Right atrium auricular region (tissue), 2 donors: ENCODE data around the gene TMEM187. TPM values are rescaled to one million over a fixed set of nuclear protein-coding genes. Genes with fewer than 3 reads are reported as not detected.
A peak's percentile ranks its signal among the peaks of the same experiment; 100 is the strongest.

Source experiments
- DNase-seq: peaks from one replicate; pipeline ENCODE4 v3.0.0-alpha.2; 2019; ENCODE audit warnings: low spot score
- H3K27ac ChIP-seq, 2 donors: fragments of 200-600 bp; sonication (generic); 1 replicate in 1 of 2; 2 replicates in 1 of 2; pipeline ENCODE4 v1.5.1; 2016 to 2019
- H3K27me3 ChIP-seq, 2 donors: fragments of 200-600 bp; sonication (generic); one replicate each; pipeline versions ENCODE4 v1.5.1 to v1.6.0; 2017 to 2019
- H3K36me3 ChIP-seq: fragments of 200-600 bp; sonication (generic); one replicate; pipeline ENCODE4 v1.5.1; 2016
- H3K4me1 ChIP-seq, 2 donors: fragments of 200-600 bp; sonication (generic); one replicate each; pipeline versions ENCODE4 v1.5.1 to v1.6.0; 2017 to 2019
- H3K4me3 ChIP-seq, 2 donors: fragments of 200-600 bp; sonication (generic); 1 replicate in 1 of 2; 2 replicates in 1 of 2; pipeline ENCODE4 v1.5.1; 2017 to 2019; ENCODE audit warnings: mild to moderate bottlenecking in 1 of 2, moderate library complexity in 1 of 2
- H3K9me3 ChIP-seq, 2 donors: fragments of 200-600 bp; sonication (generic); one replicate each; pipeline ENCODE4 v1.5.1; 2019
- total RNA-seq, 2 donors: library from RNA; depleted of rRNA; stranded (reverse); fragments of >200 nt; gene quantifications; one replicate each; pipeline ENCODE4 v1.1.0, GENCODE V29; 2016
- TF ChIP-seq, protein P1 (sequence below), 2 donors: fragments of 200-600 bp; sonication (generic); IDR thresholded peaks; one replicate each; pipeline ENCODE4 v1.5.1; 2019; ENCODE audit warnings: antibody characterized with exemption in 2 of 2

TMEM187 gene
- total RNA-seq, 2 donors from 2014 or later, result 4.7 to 6.4 TPM

DNA sequence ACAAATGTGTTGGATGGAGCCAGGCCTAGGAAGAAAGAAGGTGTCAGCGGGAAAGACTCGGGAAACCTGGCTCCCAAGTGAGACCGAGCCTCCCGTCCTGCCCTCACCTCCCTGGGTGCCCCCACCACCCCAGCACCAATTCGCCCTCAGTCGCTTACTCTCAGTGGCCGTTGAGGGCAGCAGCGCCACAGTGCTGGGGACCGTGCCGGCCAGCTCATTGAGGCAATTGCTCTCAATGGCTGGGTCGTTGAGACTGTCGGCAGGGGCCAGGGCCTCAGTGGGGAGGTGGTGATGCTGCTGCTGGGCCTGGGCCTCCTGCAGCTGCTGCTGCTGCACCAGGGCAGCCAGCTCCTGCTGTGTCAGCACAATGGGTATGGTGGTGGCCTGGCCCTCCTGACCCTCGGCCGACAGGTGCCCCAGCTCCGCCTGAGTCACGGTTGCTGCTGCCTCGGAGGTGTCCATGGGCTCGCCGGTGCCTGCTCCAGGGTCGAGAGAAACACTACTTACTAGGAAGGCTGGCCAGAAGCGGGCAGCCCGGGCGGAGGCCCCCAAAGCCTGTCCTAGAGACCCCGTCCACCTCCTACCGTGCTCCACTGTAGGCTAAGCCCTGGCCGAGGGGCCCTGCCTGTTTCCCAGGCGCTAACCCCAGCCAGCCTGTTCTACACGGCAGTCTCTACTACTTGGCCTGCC lies 20.7 kb upstream of the TMEM187 start:
- Histone ChIP-seq H3K4me3 (no peak overlapping the region), H3K27me3 (no peaks in the 10 kb centered on the region), H3K36me3 (peaks cover 72% of the 10 kb centered on the region), H3K9me3 (no peaks in the 10 kb centered on the region), H3K27ac (no peak overlapping the region), H3K4me1 (peaks cover 0 to 11% of the 10 kb centered on the region in 2 donors)
- TF ChIP-seq, protein P1, sequence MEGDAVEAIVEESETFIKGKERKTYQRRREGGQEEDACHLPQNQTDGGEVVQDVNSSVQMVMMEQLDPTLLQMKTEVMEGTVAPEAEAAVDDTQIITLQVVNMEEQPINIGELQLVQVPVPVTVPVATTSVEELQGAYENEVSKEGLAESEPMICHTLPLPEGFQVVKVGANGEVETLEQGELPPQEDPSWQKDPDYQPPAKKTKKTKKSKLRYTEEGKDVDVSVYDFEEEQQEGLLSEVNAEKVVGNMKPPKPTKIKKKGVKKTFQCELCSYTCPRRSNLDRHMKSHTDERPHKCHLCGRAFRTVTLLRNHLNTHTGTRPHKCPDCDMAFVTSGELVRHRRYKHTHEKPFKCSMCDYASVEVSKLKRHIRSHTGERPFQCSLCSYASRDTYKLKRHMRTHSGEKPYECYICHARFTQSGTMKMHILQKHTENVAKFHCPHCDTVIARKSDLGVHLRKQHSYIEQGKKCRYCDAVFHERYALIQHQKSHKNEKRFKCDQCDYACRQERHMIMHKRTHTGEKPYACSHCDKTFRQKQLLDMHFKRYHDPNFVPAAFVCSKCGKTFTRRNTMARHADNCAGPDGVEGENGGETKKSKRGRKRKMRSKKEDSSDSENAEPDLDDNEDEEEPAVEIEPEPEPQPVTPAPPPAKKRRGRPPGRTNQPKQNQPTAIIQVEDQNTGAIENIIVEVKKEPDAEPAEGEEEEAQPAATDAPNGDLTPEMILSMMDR (IDR thresholded peaks at IDR 0.05), result no peak
- no peak for DNase-seq

DNA sequence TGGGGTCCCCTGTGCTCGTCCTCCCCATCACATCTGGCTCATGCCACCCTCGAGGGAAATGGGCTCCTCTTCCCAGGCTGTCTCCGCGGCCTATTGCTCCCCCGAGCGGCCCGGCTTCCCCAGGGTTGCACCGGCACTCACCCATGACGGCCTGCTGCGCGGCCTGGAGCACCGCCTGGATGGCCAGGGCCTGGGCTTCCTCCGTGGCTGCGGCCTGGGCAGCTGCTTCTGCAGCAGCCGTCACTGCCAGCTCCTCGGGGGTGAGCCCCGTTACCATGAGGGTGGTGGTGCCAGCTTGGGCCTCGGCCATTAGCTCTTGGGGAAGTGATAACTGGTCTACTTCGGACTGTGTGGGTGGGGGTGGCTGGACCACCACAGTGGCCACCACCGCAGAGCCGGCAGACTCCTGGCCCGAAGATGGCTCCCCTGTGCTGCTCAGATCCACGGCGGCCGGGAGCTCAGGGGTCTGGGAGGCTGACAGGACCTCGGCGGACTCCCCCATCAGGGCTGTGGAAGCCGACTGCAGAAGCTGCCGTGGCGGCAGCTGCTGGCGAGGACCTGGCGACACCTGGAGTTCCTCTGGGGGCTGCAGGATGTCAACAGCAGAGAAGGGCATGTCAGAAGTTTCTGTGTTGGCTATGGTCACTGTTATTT lies 20.1 kb upstream of the TMEM187 start:
- Histone ChIP-seq H3K4me3 (no peak overlapping the region), H3K36me3 (peaks cover 78% of the 10 kb centered on the region), H3K27ac (peak overlapping the region; percentile 33 to 63), H3K4me1 (peaks cover 0 to 11% of the 10 kb centered on the region in 2 donors), H3K9me3 (no peaks in the 10 kb centered on the region), H3K27me3 (no peaks in the 10 kb centered on the region)
- TF ChIP-seq, protein P1 (IDR thresholded peaks at IDR 0.05), result no peak
- DNase-seq, result no peak

DNA sequence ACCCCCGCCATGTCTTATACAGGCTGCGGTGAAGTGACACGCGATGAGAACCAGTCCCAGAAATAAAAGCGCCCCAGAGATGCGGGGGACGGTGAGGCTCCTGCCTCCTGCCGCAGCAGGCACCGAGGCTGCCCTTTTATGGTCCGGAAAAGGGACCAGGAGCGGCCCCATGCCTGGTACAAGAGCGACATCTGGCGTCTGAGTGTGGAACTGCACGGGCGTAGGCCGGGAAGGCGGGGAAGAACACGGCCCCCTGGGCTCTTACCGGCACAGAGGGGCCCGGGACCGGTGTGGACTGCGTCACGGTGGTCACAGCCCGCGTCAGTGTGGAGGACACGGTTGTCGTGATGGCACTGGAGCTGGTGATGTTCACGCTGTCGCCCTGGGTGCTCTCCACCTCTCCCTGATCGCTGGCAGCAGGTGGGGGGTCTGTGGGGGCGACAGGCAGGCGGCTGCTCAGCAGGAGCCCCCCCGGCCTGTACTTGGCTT lies 19.2 kb upstream of the TMEM187 start:
- peak overlapping the region; percentile 33 to 63 for H3K27ac ChIP-seq
- no peaks in the 10 kb centered on the region for H3K27me3 ChIP-seq
- TF ChIP-seq, protein P1 (IDR thresholded peaks at IDR 0.05), result peak; percentile 99 to 100
- peaks cover 87% of the 10 kb centered on the region for H3K36me3 ChIP-seq
- no peak overlapping the region for H3K4me3 ChIP-seq
- peaks cover 0 to 11% of the 10 kb centered on the region in 2 donors for H3K4me1 ChIP-seq
- no peaks in the 10 kb centered on the region for H3K9me3 ChIP-seq
- DNase-seq, result peak; percentile 76

DNA sequence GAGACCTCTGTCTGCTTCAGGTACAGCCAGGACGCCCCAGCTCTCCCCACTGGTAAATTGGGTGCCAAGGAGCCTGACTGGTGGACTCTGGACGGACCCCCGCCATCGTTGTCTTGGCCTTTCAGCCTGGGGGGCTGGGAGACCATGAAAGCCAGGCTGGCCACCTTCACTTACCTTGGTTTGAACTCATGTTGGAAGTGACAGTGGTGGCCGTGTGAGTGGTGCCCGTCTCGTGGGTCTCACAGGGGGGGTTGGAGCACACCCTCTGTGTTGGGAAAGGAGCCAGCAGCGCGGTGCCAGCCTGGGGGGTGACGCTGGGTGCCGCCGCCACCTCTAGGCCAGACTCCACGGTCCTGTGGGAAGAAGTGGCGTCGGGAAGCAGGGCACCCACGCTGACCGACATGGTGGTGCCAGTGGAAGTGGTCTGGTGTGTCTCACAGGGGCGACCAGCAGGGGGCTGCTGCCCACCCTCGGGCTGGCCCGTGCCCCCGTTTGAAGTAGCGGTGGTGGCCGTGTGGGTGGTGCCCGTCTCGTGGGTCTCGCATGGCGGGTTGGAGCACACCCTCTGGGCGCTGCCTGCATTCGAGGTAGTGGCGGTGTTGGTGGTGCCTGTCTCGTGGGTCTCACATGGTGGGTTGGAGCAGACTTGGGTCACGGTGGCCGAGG lies 18.5 kb upstream of the TMEM187 start:
- TF ChIP-seq, protein P1 (IDR thresholded peaks at IDR 0.05), result no peak
- Histone ChIP-seq H3K27ac (peak overlapping the region; percentile 33 to 63), H3K4me3 (no peak overlapping the region), H3K9me3 (no peaks in the 10 kb centered on the region), H3K4me1 (peaks cover 0 to 11% of the 10 kb centered on the region in 2 donors), H3K36me3 (peaks cover 91% of the 10 kb centered on the region), H3K27me3 (no peaks in the 10 kb centered on the region)
- DNase-seq, result no peak

DNA sequence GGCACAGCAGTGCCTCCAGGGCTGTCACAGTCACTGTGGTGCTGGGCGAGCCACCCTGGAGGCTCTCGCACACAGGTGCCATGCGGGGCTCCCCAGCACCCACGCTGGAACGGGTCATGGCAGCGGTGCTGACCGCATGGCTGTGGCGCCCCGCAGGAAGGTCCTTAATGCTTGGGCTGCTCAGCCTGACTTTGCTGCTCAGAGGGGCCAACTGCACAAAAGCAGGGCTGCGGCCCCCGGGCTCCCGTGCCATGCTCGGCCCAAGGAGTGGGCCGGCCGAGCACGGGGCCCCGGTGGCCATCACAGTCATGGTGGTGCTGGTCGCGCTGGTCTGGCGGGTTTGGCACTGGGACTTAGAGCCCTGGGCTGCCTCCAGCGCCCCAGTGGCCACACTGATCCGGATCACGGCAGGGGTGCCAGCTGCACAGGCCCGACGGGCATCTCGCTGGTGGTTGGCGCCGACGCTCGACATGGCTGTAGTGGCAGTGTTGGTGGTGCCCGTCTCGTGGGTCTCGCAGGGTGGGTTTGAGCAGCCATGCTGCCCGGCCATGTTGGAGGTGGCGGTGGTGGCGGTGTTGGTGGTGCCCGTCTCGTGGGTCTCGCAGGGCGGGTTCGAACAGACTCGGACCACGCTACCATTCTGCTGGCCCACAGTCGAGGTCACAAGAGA lies 17.9 kb upstream of the TMEM187 start:
- Histone ChIP-seq H3K4me3 (no peak overlapping the region), H3K4me1 (peaks cover 0 to 11% of the 10 kb centered on the region in 2 donors), H3K36me3 (peaks cover 91% of the 10 kb centered on the region), H3K9me3 (no peaks in the 10 kb centered on the region), H3K27me3 (no peaks in the 10 kb centered on the region), H3K27ac (peak overlapping the region in 1 of 2 donors; percentile 63)
- TF ChIP-seq, protein P1 (IDR thresholded peaks at IDR 0.05), result no peak
- no peak for DNase-seq
